Mesodermal cell (in vitro differentiated cells): Measurements from ENCODE around the gene BCAM.

Source experiments
- H3K27ac ChIP-seq: 2 replicates; pipeline ENCODE4 v1.7.0; 2013; ENCODE audit warnings: mild to moderate bottlenecking, low read depth, low read length, moderate library complexity; ENCODE audit not compliant: severe bottlenecking
- H3K36me3 ChIP-seq: 2 replicates; pipeline ENCODE4 v1.7.1; 2013; ENCODE audit warnings: mild to moderate bottlenecking, low read length, moderate library complexity; ENCODE audit not compliant: control insufficient read depth, insufficient read depth
- H3K4me1 ChIP-seq: one replicate; pipeline ENCODE4 v1.7.1; 2013; ENCODE audit warnings: mild to moderate bottlenecking, low read length; ENCODE audit not compliant: insufficient read depth, control insufficient read depth, poor library complexity, severe bottlenecking
- H3K4me3 ChIP-seq: 2 replicates; pipeline ENCODE4 v1.7.0; 2013; ENCODE audit warnings: low read length, control low read depth, mild to moderate bottlenecking; ENCODE audit not compliant: insufficient read depth, poor library complexity, severe bottlenecking; ENCODE audit errors: extremely low read depth
- H3K9me3 ChIP-seq: 2 replicates; pipeline ENCODE4 v1.7.1; 2013; ENCODE audit warnings: mild to moderate bottlenecking, low read length, moderate library complexity; ENCODE audit not compliant: control insufficient read depth
- WGBS, 2 experiments: methylation state at CpG; one replicate each; pipeline ENCODE4 v1.1.5; 2013; ENCODE audit warnings: missing lambda C conversion rate in 2 of 2; ENCODE audit not compliant: insufficient coverage in 2 of 2; 5-methylcytosine and 5-hydroxymethylcytosine counted together

Gene BCAM

GRCh38 chr19:44840811-44841210 is 31.9 kb downstream of the BCAM start:
- H3K36me3 ChIP-seq: no peaks in the 10 kb centered on the region
- H3K4me3 ChIP-seq: no peak overlapping the region
- no peaks in the 10 kb centered on the region for H3K9me3 ChIP-seq
- no peak overlapping the region for H3K27ac ChIP-seq
- no peaks in the 10 kb centered on the region for H3K4me1 ChIP-seq
- WGBS, 2 experiments: 91 to 100% methylated on average over 5 to 7 of the region's 7 CpGs

DNA sequence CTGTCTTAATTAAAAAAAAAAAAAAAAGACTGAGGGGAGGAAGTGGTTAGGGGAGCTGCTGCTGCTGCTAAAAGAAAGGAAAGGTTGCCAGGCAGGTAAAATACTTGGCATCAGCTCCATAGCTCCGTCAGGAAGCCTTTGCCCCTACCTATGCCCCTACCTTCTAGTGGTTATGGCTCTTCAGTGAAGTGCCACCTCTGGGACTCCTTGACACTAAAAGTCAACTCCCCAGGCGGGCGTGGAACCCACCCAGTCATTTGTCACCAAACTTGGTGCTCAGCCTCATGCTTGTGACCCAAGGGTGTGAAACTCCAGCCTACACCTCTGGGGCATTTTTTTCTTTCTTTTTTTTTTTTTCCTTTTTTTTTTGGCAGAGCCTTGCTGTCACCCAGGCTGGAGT is 32.3 kb downstream of the BCAM start:
- H3K4me1 ChIP-seq: no peaks in the 10 kb centered on the region
- no peaks in the 10 kb centered on the region for H3K36me3 ChIP-seq
- WGBS, 2 experiments: 89 to 95% methylated on average over 2 to 3 of the region's 3 CpGs
- no peaks in the 10 kb centered on the region for H3K9me3 ChIP-seq
- no peak overlapping the region for H3K27ac ChIP-seq
- H3K4me3 ChIP-seq: no peak overlapping the region

- peak overlapping the region; percentile 95 for H3K4me3 ChIP-seq
- 21 to 25% methylated on average over 10 to 12 of the region's 12 CpGs for WGBS, 2 experiments
- peaks cover 2% of the 10 kb centered on the region for H3K36me3 ChIP-seq
- H3K4me1 ChIP-seq: peaks cover 13% of the 10 kb centered on the region
- H3K27ac ChIP-seq: peak overlapping the region; percentile 69
- no peaks in the 10 kb centered on the region for H3K9me3 ChIP-seq
These were observed 36.3 kb downstream of the BCAM start for GRCh38 chr19:44845286-44845611.

DNA sequence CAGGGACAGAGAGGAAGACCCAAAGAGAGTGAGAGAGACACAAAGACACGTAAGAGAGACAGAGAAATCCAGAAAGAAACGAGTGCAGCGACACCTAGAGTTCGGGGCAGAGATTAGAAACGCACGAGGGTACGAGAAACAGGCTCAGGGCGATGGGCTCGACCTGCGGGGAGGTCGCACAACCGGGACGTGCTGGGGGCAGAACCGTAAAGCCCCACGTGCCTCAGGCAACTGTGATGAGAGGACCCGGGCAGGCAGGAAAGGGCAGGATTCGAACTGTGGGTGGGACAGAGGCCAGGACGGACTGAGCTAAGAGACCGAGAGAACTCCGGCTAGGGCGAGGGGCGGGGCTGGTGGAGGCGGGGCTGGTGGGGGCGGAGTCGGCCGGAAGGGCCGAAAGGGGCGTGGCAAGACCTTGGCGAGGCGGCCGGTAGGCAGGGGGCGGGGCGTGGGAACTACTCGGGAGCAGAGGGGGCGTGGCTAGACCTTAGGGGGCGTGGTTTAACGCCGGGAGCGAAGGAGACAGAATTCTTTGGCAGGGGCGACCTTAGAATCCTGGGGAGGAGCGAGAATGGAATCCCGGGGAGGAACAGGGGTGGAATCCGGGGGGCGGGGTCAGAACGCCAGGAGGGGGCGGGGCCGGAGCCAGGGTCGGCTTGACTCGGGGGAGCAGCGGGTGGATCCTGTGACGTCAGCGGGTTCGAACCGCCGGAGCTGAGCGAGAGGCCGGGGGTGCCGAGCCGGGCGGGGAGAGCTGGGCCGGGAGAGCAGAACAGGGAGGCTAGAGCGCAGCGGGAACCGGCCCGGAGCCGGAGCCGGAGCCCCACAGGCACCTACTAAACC is 36.9 kb downstream of the BCAM start, which contains the start of gene NECTIN2:
Gene NECTIN2, plus strand, starts transcription at position 686 of the 843 bp plus-strand sequence. CDS start 229 bp downstream, outside the sequence.
- 1% methylated on average over 52 to 57 of the region's 67 CpGs for WGBS, 2 experiments
- Histone ChIP-seq H3K4me3 (peak within 1 kb of the TSS; percentile 95), H3K4me1 (peaks cover 19% of the 10 kb centered on the region), H3K36me3 (peaks cover 8% of the 10 kb centered on the region), H3K27ac (peak within 1 kb of the TSS; percentile 99), H3K9me3 (no peaks in the 10 kb centered on the region)

- peaks cover 16% of the 10 kb centered on the region for H3K36me3 ChIP-seq
- peaks cover 21% of the 10 kb centered on the region for H3K4me1 ChIP-seq
- 0% methylated on average over 27 to 39 of the region's 51 CpGs for WGBS, 2 experiments
- H3K9me3 ChIP-seq: no peaks in the 10 kb centered on the region
- H3K27ac ChIP-seq: peak overlapping the region; percentile 99
- peak overlapping the region; percentile 95 for H3K4me3 ChIP-seq
These were observed 37.7 kb downstream of the BCAM start for GRCh38 chr19:44846455-44847143.

- 0% methylated on average over 37 to 40 of the region's 47 CpGs for WGBS, 2 experiments
- Histone ChIP-seq H3K4me3 (peak overlapping the region; percentile 95), H3K36me3 (peaks cover 24% of the 10 kb centered on the region), H3K27ac (peak overlapping the region; percentile 99), H3K9me3 (no peaks in the 10 kb centered on the region), H3K4me1 (peaks cover 26% of the 10 kb centered on the region)
These were observed 38.5 kb downstream of the BCAM start for GRCh38 chr19:44847144-44848035.

DNA sequence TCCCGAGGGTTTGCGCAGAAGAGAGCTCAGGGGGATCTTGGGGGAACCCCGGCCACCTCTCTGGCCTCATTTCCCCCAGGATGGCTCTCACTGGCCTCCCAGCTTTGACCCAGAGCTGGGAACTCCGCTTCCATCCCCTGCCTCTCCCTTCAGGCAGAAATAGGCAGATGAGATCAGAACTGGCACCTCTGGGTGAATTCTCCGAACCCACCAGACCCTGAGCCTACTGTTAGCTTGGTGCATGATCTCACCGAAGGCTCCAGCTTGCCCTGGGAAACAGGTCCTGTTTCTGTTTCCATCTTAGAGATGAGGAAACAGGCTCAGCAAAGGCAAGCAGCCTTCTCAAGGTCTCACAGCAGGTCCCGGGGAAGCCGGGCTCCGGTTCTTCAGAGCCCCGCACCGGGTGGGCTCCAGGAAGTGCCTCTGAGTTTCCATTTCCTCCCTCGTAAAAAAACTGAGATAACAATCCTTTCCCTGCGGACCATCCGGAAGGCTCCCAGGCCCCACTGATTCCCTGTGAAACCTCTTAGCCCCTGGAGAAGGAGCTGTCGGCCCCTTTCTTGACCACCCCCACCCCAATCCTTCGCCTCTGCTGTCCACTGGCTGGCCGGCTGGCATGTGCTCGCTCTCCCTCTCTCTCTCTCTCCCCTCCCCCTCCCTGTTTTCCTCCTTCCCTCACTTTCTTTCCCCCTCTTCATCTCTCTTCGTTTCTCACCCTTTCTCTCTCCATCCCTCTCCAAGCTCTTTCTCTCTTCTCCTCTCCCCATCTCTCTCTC is 39.3 kb downstream of the BCAM start:
- 1% methylated on average over 19 of the region's 19 CpGs for WGBS, 2 experiments
- H3K4me1 ChIP-seq: peaks cover 29% of the 10 kb centered on the region
- peak overlapping the region; percentile 99 for H3K27ac ChIP-seq
- H3K36me3 ChIP-seq: peaks cover 32% of the 10 kb centered on the region
- H3K4me3 ChIP-seq: peak overlapping the region; percentile 95
- H3K9me3 ChIP-seq: no peaks in the 10 kb centered on the region

GRCh38 chr19:44848812-44849447 is 40.0 kb downstream of the BCAM start:
- Histone ChIP-seq H3K4me3 (peak overlapping the region; percentile 95), H3K4me1 (peaks cover 29% of the 10 kb centered on the region), H3K36me3 (peaks cover 38% of the 10 kb centered on the region), H3K9me3 (no peaks in the 10 kb centered on the region), H3K27ac (peak overlapping the region; percentile 99)
- whole genome bisulfite sequencing, 2 experiments: 5 to 8% methylated on average over 10 to 16 of the region's 18 CpGs

DNA sequence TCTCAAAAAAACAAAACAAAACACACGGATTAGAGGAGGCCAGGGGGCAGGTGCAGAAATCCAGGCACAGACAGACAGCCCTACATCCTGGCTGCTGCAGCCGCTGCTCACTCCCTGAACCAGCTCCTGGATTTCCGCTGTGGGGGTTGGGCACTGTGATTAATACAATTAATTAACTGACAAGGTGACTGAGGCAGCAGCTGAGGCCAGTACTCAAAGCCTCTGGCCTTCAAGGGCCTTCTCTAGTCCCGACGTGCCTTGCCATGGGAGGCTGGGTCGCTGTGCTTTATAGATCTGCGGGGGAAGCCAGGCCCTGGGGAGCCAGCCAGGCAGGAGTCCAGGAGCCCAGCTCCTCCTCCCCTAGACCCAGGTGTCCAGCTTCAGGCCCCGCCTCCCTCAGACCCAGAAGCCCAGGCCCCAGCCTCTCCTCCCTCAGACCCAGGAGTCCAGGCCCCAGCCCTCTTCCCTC is 41.8 kb downstream of the BCAM start:
- H3K4me1 ChIP-seq: peaks cover 29% of the 10 kb centered on the region
- no peak overlapping the region for H3K4me3 ChIP-seq
- peak overlapping the region; percentile 99 for H3K27ac ChIP-seq
- 91 to 93% methylated on average over 5 to 7 of the region's 8 CpGs for WGBS, 2 experiments
- H3K9me3 ChIP-seq: no peaks in the 10 kb centered on the region
- peaks cover 51% of the 10 kb centered on the region for H3K36me3 ChIP-seq
